HG02981 (cell line): ENCODE data around the gene TPM4.
"Not testable (repeated sequence)": the region's sequence is repeated elsewhere in the genome, so short reads cannot be mapped to it uniquely, and the experiment has no call there.

Experiments
- ATAC-seq: cut with Tn5 transposase; IDR thresholded peaks from one replicate; pipeline ENCODE4 v1.9.1; 2021; ENCODE audit warnings: mild to moderate bottlenecking, moderate library complexity; ENCODE audit not compliant: unreplicated experiment

Gene TPM4

GRCh38 chr19:16095071-16095571 is 18.8 kb downstream of the TPM4 start:
- no peak for ATAC-seq

- no peak for ATAC-seq
Measured at GRCh38 chr19:16096280-16096855, 20.1 kb downstream of the TPM4 start.

DNA sequence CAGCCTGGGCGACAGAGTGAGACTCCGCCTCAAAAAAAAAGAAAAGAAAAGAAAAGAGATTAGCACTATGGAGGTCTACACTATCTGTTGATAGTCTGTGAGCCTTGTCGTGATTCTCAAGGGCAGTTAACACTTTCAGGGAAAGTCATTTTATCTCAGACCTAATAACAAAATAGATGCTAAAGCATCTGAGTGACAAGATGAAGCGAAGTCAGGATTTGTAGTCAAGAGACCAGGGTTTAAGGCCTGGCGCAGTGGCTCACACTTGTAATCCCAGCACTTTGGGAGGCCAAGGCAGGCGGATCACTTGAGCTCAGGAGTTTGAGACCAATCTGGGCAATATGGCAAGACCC is 22.1 kb downstream of the TPM4 start:
- ATAC-seq = no peak

DNA sequence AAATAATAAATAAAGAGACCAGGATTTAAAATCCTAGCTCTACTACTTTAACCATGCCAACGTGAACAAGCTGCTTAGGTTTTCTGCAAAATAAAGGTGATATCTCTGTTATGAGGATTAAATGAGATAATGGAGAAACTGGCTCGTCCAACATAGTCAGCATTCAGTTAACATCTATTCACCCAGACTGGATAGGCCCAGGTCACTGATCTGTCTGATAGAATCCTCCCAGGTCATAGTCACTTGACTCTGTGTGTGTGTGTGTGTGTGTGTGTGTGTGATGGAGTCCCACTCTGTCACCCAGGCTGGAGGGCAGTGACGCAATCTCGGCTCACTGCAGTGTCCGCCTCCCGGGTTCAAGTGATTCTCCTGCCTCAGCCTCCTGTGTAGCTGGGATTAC is 22.5 kb downstream of the TPM4 start:
- ATAC-seq = no peak

GRCh38 chr19:16099314-16099965 is 23.1 kb downstream of the TPM4 start:
- not testable (repeated sequence) for ATAC-seq

GRCh38 chr19:16100524-16100923 is 24.2 kb downstream of the TPM4 start:
- no peak for ATAC-seq

- no peak for ATAC-seq
Measured at GRCh38 chr19:16104722-16105121, 28.4 kb downstream of the TPM4 start.

DNA sequence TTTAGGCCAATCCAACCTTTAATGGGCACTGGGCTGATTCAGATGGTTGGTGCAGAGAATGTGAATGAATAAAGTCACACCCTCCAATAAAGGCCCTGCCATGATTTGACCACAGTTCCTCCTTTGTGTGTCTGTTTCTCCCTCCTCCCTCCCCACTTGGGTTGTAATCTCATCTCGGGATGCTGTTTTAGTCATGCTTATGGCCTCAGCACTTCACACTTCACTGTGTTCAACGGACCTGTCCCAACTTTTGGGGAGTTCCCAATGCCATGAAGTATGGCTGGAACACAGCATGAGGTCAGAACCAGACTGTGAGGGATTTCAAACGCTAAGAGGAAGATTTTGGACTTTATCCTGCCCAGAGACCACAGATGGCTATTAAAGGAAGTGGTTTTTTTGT is 29.8 kb downstream of the TPM4 start:
- no peak for ATAC-seq

- peak; percentile 89 for ATAC-seq
Measured at GRCh38 chr19:16111160-16111908, 35.0 kb downstream of the TPM4 start, which contains the start of gene RAB8A. Gene RAB8A (plus strand): TSS chr19:16111889. CDS start chr19:16111902, 13 bp downstream.

DNA sequence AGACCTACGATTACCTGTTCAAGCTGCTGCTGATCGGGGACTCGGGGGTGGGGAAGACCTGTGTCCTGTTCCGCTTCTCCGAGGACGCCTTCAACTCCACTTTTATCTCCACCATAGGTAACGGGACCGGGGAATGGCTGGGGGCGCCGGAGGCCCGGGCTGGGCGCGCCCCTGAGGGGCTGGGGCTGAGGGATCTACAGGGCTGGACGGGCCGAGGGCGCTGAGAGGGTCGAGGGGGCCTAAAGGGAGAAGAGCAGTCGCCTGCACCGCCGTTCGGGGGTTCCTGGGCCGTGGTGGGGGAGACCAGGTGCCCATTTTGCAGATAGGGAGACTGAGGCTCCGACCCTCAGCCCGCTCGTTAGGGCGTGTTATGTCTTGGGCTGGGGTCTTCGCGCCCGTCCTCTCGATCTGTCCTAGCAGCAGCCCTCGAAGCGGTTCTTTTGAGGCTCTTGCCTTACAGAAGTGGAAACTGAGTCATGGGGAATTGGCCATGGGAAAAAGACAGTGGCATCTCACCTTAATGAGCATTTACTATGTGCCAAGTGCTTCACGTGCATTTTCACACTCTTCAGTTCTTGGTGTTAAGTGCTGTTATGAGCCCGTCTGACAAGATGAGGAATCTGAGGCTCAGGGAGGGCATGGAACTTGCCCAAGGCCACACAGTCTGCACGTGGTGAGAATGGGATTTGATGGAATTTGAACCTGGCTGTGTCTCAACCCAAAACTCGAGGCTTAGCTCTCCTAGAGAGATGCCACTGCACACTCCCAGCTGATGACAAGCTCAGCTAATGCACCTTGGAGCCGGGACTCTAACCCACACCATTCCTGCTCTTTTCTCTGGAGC is 35.8 kb downstream of the TPM4 start:
- no peak for ATAC-seq

GRCh38 chr19:16112778-16113177 is 36.5 kb downstream of the TPM4 start:
- no peak for ATAC-seq

- no peak for ATAC-seq
Measured at GRCh38 chr19:16113727-16114126, 37.4 kb downstream of the TPM4 start.

DNA sequence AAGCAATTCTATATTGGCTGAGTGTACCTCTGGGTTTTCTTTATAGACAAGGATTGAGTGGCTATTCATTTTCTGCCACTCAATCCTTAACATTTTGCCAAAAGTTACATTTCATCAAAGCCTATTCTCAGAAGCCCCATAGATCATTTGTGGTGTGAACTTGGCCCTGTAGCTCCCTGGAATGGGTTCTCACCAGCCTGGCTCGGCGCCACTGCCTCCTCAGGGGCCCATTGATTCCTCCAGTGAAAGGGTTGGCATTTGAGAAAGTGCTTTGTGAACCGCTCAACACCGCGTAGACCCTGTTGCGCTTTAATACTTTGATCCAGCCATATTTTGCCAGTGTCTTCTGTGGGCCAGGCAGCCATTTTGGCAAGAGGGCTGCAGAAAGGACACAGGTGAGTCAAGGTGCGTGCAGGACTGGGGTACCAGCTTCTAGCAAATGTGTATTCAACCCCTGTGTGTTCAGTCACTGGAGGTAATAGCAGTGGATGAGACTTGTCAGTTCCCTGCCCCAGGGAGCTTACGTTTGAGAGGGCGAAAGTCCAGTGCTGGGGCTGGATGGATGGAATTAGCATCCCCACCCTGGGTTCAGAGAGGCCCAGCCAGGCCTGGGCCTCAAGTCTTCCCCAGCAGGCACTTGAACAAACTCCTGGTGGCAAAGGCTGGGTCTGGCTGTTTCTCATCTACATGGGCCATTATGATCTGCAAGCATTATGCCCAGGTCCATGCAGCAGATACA is 39.2 kb downstream of the TPM4 start:
- no peak for ATAC-seq

- ATAC-seq = no peak
Measured at GRCh38 chr19:16116067-16116466, 39.8 kb downstream of the TPM4 start.

GRCh38 chr19:16117594-16118033 is 41.3 kb downstream of the TPM4 start:
- ATAC-seq = no peak

DNA sequence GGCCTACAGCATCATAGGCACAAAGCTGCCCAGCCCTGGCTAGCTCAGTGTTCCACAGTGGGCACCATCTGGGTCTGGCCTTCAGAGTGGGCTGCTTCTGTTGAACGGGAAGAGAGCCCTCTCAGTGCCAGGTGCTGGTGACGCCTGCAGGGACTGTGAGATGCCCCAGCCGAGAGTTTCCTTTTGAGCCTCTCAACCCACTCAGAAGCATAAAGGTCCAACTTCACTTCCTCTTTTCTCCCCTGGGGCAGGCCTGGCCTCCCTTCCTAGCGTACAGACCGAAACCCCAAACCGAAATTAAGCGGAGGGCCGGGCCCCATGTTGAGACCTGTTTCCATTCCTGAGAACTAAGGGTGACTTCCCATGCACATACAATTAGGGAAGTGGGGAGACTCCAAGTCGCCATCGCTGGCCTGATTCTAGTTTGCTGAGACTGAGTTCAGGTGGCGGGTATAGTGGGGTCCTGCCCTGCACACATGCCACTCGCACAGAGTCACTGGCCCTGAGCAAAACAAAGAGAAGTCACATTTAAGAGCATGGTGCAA is 42.3 kb downstream of the TPM4 start:
- peak; percentile 71 for ATAC-seq

DNA sequence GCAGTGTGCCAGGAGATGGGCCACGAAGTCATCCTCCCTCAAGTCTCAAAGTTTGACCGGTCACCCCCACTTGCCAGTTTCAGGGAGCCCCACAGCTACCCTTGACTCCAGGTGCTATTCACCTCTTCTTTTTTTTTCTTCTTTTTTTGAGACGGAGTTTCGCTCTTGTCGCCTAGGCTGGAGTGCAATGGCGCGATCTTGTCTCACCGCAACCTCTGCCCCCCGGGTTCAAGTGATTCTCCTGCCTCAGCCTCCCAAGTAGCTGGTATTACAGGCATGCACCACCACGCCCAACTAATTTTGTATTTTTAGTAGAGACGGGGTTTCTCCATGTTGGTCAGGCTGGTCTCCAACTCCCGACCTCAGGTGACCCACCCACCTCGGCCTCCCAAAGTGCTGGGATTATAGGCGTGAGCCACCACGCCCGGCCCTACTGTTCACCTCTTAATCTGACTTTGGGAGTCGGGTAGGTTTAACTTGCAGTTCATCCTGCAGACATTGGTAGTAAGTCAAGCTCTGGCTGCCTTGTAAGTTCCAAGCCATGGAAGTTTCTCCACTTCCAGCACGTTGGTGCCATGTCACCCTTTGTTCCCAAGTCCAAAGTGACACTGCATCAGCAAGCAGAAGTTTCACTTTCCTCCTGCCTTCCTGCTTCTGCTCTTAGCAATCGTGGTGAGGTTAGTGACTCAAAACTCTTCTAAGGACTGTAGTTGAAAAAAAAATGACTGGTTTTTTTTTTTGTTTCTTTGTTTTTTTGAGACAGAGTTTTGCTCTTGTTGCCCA is 43.0 kb downstream of the TPM4 start:
- not testable (repeated sequence) for ATAC-seq

- no peak for ATAC-seq
Measured at GRCh38 chr19:16121141-16121540, 44.8 kb downstream of the TPM4 start.

DNA sequence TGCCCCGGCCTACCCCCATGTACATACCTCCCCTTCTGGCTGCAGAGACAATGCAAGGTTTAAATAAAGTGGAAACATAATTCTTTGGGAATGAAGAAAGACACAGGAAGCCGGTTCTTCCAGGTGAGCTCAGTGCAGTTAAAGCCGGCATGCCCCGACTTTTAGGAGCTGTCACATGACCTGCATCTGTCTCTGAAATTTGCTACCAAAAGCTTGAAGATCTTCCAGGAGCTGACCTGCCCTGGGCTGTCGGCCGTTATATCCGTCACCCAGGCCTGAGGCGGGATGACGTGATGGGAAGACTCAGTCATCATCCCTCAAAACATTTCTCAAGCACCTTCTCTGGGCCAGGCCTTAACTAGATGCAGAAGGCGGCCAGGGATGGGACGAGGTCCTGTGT is 45.7 kb downstream of the TPM4 start:
- ATAC-seq = no peak
